ENCODE data around the gene ACSM5.
"Not testable (repeated sequence)": the region's sequence is repeated elsewhere in the genome, so short reads cannot be mapped to it uniquely, and the experiment has no call there.

The ACSM5 gene

GRCh38 chr16:20398603-20399002 lies 10.7 kb upstream of the ACSM5 start:
- no peak for DNase-seq (ENCODE audit: low read depth, low spot score)

DNA sequence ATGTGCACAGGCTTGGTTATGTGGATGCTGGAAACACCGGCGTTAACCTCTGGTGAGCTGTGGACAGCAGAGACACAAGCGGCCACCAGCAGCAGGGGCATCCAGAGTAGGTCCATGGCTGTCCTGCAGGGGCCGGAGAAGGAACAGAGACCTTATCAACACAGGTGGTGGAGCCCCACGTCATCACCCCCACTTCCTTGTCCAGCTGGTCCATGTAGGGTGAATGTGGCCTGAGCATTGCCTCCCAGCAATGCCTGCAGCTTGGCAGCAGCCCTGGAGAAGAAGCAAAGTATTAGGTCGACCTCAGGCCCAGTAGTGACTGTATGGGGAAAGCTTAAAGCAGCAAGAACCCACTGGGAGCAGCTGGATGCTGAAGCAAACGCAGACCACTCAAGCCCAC lies 10.1 kb upstream of the ACSM5 start:
- no peak for DNase-seq (ENCODE audit: low read depth, low spot score)

GRCh38 chr16:20401066-20401465 lies 8.3 kb upstream of the ACSM5 start:
- DNase-seq (ENCODE audit: low read depth, low spot score) = no peak

GRCh38 chr16:20401475-20402016 lies 7.8 kb upstream of the ACSM5 start:
- DNase-seq (ENCODE audit: low read depth, low spot score) = no peak

GRCh38 chr16:20402651-20403050 lies 6.7 kb upstream of the ACSM5 start:
- DNase-seq (ENCODE audit: low read depth, low spot score) = no peak

DNA sequence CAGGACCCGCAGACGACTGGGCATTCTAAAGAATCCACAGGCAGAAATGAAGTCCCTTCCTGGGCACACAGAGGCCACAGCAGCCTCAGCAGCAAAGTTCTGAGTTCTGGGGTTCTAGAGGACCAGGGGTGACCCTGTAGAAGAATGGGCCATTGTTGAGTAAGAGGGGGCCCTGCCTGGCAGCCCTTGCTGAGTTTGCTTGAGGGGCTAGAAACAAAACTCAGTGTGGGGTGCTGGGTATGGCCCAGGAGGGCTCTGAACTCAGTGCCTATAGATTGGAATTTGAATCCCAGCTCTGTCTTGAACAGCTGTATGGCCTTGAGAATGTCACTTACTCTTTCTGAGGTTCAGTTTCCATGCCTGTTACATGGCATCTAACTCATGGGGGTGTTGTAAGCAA lies 4.7 kb upstream of the ACSM5 start, which contains the start of gene PDILT:
PDILT (minus strand) TSS at position 101 of the 400 bp plus-strand sequence. CDS start 5,437 bp downstream, outside the sequence.
- DNase-seq (ENCODE audit: low read depth, low spot score) = no peak

DNA sequence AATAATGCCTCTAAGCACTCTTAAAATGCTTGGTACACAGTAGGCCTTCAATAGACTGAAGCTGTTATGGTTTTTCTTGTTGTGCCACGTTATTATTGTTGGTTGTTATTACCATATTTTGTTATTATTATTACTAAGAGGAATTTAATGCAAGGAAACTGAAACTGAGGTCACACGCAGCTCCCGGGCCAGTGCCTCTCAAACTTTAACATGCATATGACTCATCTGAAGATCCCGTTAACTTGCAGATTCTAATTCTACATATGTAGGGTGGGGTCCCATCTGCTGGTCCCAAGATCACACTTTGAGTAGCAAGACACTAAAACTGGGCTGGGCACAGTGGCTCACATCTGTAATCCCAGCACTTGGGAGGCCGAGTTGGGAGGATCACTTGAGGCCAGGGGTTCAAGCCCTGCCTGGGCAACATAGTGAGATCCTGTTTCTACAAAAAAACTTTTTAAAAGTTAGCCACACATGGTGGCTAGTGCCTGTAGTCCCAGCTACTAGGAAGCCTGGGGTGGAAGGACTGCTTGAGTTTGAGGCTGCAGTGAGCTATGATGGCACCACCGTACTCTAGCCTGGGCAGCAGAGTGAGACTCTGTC lies 888 bp downstream of the ACSM5 start:
- no peak for DNase-seq (ENCODE audit: low read depth, low spot score)

DNA sequence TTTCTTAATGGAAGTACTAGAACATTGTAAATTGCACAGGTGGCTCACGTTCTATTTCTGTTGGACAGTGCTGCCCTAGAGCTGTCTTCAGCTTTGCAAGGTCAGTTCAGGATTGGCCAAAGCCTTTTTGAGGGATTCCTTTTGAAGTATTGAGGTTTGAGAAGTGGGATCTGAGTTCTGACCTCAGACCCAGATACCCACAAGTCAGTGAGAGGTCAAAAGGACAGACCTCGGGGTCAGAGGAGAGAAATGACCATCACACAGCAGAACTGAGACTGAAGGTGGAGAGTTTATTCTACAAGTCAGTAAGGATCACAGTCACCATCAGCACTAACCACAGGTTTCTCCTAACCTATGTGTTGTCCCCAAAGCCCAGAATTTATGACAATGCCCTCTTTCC lies 1.7 kb downstream of the ACSM5 start:
- no peak for DNase-seq (ENCODE audit: low read depth, low spot score)

DNA sequence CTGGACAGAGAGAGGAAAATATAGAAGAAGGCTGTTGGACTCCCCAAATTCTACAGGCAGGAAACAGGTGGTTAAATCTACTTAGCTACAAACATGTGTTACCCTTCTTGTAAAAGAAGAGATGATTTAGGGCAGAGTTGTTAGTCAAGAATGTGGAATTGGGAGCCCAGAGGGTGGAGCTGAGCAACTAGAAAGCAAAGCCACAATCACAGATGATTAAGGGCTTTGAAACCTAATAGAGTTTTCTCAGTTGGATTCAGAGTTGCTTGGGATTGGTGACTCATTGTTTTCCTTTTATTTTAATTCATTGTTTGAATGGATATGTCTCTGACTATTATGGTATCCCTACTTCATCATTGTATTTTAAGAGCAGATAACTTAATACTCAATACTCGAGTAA lies 6.2 kb downstream of the ACSM5 start:
- DNase-seq (ENCODE audit: low read depth, low spot score) = no peak

DNA sequence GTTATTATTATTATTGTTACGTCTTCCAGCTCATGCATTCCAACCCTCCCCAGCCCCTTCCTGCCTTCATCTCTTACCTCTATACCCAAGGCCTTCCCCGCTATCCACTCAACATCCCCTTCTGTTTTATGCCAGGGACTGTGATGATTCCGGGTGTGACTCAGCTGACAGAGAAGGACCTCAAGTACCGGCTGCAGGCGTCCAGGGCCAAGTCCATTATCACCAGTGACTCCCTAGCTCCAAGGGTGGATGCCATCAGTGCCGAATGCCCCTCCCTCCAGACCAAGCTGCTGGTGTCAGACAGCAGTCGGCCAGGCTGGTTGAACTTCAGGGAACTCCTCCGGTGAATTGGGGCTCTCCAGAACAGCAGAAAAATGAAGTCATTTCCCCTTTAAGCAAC lies 9.8 kb downstream of the ACSM5 start:
- DNase-seq (ENCODE audit: low read depth, low spot score) = not testable (repeated sequence)

GRCh38 chr16:20421748-20422147 lies 12.4 kb downstream of the ACSM5 start:
- not testable (repeated sequence) for DNase-seq (ENCODE audit: low read depth, low spot score)

GRCh38 chr16:20423772-20424128 lies 14.4 kb downstream of the ACSM5 start:
- DNase-seq (ENCODE audit: low read depth, low spot score) = not testable (repeated sequence)

DNA sequence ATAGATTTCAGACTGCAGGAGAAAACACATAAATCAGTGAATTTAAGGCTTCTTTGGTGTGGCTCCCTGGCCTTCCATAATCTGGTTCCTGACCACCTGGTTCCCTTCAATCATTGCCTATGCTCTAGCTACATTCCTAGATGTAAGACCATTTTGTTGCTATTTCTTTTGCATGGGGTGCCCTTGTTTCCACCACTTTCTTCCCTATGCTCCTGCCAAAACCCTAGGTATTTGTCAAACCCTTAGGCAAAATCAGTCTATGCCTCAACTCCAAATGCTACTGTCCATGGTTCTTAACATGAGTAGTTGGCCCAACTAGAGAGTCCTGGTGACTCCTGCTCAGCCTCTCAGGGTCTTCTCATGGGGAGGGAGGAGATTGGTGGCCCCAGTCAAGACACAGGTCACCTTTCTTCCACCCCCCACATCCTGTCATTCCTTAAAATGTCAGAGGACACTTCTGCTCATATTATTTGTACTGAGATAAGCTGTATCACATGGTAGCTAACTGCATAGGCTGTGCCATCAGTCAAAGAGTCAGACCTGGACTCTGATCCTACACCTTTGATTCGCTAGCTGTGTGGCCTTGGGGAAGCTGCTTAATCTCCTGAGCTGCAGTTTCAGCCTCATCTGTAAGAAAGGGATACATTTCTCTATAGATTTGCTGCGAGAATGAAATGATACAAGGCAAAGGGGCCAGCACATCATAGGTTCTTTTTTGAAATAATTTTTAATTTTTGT lies 15.0 kb downstream of the ACSM5 start:
- DNase-seq (ENCODE audit: low read depth, low spot score) = no peak

DNA sequence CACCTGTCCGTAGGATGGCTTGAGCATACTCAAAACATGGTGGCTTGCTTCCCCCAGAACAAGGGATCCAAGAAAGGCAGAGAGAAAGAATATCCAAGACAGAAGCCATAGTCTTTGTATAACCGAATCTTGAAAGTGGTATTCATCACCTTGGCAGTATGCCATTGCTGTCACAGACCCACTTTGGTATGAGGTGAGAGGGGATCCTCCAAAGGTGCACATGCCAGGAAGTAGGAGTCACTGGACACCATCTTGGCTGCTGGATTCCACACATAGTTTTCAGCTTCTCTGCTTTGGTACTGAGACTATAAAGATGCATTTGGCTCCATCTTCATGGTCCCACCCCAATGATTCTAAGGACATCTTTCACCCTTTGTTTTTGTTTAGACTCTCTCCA lies 18.1 kb downstream of the ACSM5 start:
- DNase-seq (ENCODE audit: low read depth, low spot score) = not testable (repeated sequence)

GRCh38 chr16:20429499-20429898 lies 20.2 kb downstream of the ACSM5 start:
- not testable (repeated sequence) for DNase-seq (ENCODE audit: low read depth, low spot score)

GRCh38 chr16:20430480-20430879 lies 21.1 kb downstream of the ACSM5 start:
- not testable (repeated sequence) for DNase-seq (ENCODE audit: low read depth, low spot score)

DNA sequence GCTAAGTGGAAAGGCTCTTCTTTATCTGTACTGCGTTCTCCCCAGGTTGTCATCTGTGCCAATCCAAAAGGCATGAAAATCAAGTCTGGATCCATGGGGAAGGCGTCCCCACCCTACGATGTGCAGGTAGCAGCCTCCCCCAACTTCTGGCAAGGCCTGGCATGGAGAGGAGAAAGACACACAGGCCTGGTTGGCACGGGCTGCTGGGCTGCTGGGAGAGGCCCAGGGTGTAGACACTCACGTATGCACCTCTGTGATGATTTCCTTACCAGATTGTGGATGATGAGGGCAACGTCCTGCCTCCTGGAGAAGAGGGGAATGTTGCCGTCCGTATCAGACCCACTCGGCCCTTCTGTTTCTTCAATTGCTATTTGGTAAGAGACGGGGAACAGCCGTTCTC lies 21.6 kb downstream of the ACSM5 start:
- DNase-seq (ENCODE audit: low read depth, low spot score) = no peak

DNA sequence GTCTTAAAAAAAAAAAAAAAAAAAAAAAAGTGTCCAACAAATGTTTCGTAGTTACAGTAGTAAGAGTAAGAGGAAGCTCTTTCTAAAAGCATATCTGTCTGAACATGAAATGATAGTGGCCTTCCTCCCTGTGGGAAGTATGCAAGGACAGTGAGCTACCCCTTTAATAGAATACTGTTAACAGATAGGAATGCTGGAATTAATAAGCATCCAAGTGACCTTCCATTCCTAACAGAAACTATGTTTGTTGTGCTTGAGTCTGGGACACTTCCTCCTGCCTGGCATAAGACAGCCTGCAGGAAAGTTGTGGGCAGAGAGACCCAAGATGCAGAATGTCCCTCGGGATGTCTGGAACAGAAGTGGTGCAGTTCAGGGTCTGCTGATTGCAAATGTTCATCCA lies 29.6 kb downstream of the ACSM5 start:
- not testable (repeated sequence) for DNase-seq (ENCODE audit: low read depth, low spot score)

- not testable (repeated sequence) for DNase-seq (ENCODE audit: low read depth, low spot score)
These were observed 30.5 kb downstream of the ACSM5 start for GRCh38 chr16:20439820-20440231.

DNA sequence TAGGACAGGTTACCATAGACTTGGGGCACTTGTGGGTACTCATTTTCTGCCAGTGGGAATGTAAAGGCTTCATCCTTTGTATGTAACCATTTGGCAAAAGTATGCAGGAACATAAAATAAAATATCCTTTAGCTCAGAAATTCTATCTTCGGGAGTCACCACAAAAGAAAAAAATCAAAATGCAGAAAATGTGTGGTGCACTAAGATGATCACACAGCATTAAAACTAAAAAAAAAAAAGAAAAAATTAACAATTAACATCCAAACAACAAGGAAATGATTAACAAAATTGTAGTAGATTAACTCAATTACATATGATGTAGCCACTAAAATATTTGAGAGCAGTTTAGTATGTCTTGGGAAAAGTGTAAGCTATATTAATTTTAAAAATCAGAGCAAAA lies 31.4 kb downstream of the ACSM5 start:
- not testable (repeated sequence) for DNase-seq (ENCODE audit: low read depth, low spot score)

- no peak for DNase-seq (ENCODE audit: low read depth, low spot score)
These were observed 31.9 kb downstream of the ACSM5 start for GRCh38 chr16:20441191-20441590.

DNA sequence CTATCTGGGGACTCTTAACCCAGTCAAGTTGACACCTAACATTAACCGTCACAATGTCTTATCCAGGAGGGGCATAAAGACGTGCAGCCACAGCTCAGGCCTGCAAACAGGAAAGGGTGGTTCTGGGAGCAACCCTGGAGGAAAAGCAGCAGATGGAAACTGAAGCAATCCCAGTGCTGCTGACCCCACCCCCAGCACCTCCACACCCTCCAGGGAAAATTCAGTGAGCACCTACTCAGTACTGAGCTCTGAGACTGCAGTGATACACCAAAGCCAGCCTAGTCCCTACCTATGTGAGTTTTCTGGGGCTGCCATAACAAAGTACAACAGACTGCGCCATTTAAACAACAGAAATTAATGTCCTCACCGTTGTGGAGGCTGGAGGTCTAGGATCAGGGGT lies 32.5 kb downstream of the ACSM5 start:
- DNase-seq (ENCODE audit: low read depth, low spot score) = not testable (repeated sequence)
